NCI-H1105 (cell line): ENCODE measurements around the gene HOXA5.

ENCODE experiments used
- DNase-seq: peaks from one replicate; lab custom pipeline; 2025; lab: John Stamatoyannopoulos, UW

Gene HOXA5

DNA sequence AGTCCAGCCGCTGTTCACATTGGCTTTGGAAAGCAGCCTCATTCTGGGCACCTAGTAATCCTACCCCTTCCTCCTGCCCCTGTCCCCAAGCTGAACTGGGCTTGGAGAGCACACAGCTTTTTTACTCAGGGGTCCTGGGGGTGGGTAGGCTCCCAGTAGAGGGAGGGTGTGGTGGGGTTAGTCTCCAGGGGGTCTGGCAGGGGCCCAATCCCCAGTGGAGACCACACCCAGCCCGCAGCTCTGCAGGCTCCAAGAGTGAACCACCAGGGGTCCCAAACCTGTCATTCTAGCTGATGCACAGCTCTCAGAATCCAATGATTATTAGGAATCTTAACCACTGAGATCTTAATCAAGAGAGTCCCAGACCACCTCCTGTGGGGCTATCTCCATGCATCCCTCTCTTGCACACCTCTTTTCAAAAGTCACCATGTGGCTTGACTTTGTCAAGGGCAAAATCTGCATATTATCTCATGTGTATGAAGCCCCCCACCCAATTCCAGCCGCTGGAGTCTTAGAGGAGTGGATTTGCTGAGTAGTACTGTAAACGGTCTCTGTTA is 38.9 kb upstream of the HOXA5 start:
- DNase-seq, result no peak

GRCh38 chr7:27181795-27182275 is 38.4 kb upstream of the HOXA5 start:
- no peak for DNase-seq

- no peak for DNase-seq
These were observed 37.2 kb upstream of the HOXA5 start for GRCh38 chr7:27180431-27181420.

DNA sequence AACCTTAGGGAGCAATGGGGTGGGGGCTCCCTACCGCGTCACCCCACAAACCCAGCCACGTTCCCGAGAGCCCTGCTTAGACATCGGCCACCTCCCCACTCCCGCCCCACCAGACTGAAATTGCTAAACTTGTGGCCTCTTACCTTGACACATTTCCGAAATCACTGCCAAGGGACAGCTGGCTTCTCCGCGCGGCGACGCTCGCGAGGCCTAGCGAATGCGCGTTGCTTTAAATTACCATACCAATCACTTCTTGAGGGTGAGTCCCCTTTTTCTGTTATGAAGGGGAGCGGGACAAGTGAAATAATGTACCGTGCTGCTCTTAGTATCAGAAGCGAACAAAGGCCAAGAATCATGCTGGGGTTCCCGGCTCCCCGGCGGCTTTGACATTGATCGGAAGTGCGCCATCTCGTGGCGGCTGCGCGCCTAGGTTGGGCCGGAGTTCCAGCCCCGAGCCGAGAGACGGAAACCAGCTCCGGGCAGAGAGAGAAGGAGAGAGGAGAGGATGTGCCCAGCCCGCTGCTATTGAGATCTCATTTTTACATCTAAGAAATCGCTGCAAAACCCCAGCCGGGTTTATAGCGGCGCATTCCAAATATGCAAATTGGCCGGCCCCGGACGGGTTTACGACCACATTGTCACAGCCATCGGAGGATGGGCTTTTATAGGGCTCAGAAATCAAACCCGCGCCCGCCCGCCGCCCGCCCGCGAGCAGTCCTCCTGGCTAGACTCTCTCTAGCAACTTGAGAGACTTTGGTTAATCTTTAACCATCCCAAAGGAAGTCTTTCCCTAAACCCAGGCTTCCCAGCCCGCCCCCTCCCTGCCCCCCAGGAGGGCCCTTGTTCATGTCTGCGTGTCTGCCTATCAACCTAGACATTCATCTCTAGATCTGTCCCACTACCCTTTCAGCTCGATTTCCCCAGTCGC is 36.3 kb upstream of the HOXA5 start:
- DNase-seq, result no peak

- no peak for DNase-seq
These were observed 35.5 kb upstream of the HOXA5 start for GRCh38 chr7:27179030-27179429.

GRCh38 chr7:27178366-27178765 is 34.9 kb upstream of the HOXA5 start:
- no peak for DNase-seq

- no peak for DNase-seq
These were observed 34.4 kb upstream of the HOXA5 start for GRCh38 chr7:27177795-27178320.

DNA sequence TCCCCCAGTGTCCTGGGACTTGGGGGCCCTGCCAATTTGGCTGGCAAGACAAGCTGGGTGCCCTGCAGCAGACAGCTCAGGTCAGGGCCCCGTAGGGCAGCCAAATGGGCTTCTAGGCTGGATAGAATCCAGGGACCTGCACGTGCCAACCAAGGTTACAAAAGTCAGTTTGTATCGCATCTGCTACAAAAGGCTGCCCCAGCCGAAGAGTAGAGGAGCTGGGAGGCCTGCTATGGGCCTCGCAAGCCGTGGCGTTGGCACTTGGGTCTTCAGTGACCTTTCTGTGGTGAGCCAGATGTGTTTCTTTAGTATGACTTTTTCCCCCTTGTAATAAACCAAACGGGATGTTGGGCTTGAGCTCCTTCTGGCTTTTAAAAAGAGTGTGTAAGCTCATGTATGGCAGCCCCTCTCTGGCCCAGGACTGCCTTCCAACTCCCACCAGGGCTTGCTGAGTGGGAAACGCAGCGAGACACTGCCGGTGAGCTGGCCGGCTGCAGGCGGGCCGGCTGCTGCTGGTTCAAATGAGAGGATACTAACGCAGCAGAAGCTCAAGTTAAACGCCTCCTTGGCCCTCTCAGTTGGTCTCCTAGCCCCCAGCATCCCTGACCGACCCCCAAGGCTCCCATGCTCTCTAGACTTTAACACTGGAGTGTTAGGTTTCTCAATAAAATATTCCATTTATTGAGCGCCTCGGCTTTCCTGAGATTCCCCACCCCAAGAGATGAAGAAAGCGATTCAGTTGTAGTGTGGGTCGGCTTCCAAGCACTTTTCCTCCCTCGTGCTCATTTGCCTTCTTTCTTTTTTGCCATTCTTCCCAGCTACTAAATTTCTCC is 33.7 kb upstream of the HOXA5 start:
- DNase-seq, result no peak

DNA sequence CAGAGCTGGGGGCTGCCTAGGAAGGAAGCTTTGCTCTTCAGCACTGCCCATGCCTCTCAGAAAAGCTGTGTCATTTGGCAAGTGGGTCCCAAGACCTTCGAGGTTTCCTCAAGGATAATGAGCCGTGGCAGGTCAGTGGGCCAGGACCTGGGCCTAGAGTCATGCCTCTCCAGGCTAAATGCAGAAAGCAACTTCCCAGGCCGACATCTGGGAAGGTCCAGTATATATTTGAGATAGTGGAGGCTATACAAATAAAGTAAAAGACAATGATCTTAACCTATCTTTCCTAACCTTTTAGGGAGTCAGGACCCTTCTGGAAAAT is 33.0 kb upstream of the HOXA5 start:
- no peak for DNase-seq

GRCh38 chr7:27175626-27176523 is 32.4 kb upstream of the HOXA5 start:
- DNase-seq, result no peak

DNA sequence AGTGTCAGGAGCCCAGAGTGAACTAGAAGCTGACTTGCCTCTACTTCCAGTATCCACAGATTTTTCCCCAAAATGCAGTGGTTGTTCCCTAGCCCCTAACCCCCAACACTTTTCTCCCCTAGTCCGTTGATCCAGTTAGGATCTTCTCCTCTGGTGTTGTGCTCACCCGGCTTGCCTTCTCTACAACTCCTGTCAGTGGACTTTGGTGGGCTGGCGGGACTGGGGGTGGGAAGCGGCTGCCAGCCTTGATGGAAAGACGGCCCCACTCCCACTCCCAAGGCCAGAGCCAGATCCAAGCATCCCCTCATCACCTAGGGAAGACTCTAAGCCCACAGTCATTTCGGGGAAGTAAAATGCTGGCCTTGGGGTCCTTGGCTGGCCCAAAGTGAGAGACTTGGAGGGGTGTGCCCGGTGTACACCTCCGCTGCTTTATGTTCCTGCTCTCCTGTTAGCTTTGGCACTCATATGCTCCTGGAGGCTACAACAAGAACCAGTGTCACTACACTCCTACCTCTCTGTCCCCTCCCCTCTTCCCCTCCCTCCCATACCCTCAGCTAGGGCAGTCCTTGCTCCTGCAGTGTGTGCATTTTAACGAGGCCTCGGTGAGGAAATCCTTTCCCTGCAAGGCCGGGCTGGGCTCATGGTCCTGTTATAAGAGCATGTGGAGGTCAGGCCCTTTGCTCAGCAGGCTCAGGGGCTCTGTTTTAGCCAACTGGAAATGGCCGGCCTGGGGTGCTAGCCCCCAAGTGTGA is 31.6 kb upstream of the HOXA5 start:
- no peak for DNase-seq

- peak; percentile 57 for DNase-seq
These were observed 30.7 kb upstream of the HOXA5 start, which contains the start of gene HOXA10 for GRCh38 chr7:27173956-27174873. Gene HOXA10 (minus strand): TSS chr7:27174320. CDS start chr7:27174306, 14 bp downstream.

DNA sequence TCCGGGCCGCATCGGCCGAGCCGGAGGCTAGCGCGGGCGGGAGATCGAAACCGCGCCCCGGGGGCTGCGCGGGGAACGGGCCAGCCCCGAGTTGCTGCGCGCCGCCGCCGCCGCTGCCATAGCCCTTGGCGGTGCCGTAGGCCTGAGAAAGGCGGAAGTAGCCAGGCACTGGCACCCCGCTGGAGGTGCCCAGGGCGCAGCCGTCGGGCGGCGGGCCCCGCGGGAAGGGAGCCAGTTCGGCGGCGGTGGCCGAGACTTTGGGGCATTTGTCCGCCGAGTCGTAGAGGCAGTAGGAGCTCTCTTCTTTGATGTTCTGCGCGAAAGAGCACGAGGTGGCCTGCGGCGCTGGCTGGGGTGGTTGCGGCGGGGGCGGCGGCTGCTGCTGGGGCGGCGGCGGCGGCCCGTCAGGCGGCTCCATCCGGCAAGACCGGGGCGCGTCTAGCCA is 30.1 kb upstream of the HOXA5 start:
- DNase-seq, result no peak

- peak; percentile 55 for DNase-seq
These were observed 29.5 kb upstream of the HOXA5 start for GRCh38 chr7:27172823-27173510.

GRCh38 chr7:27172315-27172774 is 28.9 kb upstream of the HOXA5 start:
- DNase-seq, result no peak

DNA sequence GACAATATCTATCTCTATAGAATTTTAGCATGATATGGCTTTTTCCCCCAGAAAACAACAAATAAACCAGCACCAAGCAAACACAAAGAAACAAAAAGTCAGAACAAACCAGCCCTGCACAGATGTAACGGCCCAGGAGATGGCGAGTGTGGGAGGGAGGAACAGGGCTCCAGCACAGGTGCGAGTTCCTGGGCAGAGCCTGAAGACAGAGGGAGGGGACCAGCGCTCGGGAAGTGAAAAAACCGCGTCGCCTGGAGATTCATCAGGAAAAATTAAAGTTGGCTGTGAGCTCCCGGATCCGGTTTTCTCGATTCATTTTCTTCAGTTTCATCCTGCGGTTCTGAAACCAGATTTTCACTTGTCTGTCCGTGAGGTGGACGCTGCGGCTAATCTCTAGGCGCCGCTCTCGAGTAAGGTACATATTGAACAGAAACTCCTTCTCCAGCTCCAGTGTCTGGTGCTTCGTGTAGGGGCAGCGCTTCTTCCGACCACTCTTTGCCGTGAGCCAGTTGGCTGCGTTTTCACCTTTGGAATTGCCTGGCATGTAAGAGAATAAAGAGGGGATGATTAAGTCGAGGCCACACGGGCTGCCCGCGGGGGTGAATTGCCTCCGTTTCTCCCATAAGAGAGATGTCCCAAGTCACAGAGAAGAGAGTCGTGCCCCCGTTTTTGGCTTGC is 28.3 kb upstream of the HOXA5 start:
- DNase-seq, result no peak

GRCh38 chr7:27171325-27171636 is 27.8 kb upstream of the HOXA5 start:
- DNase-seq, result no peak
